H1 (cell line): Measurements from ENCODE around the gene ADGRF5. TPM values are rescaled to one million over a fixed set of nuclear protein-coding genes. Genes with fewer than 3 reads are reported as not detected.

Source experiments
- MAFK ChIP-seq: IDR thresholded peaks from 2 replicates; pipeline ENCODE4 v1.6.1; 2012; ENCODE audit warnings: low read depth, mild to moderate bottlenecking, improper control_type of control experiment, low read length
- SP4 ChIP-seq: IDR thresholded peaks from 2 replicates; pipeline ENCODE4 v1.6.1; 2012; ENCODE audit warnings: low read length, inconsistent platforms
- polyA plus RNA-seq, 7 experiments: library from polyadenylated mRNA; depleted of rRNA in 3 of 7; stranded (reverse) in 5 of 7; unstranded in 2 of 7; fragments of >200 nt in 5 of 7; fragments of 200-250 nt in 2 of 7; gene quantifications; 1 replicate in 5 of 7; 2 replicates in 1 of 7; 4 replicates in 1 of 7; pipeline versions ENCODE4 v1.2.1 to v1.2.3, GENCODE V29; 2011 to 2013; ENCODE audit warnings: missing spikeins in 2 of 7, mixed read lengths in 2 of 7
- total RNA-seq: library from RNA; stranded (reverse); fragmentation: NEBNext Ultra II Directional; extraction: Animal tissue kit (Norgen Biotek cat#: 25700); gene quantifications from 2 replicates; pipeline ENCODE4 v1.2.1, GENCODE V29; 2021
- TF ChIP-seq, protein P1 (sequence below): IDR thresholded peaks from 2 replicates; pipeline ENCODE4 v1.6.1; 2011; ENCODE audit warnings: low read depth, mild to moderate bottlenecking, low read length; ENCODE audit not compliant: insufficient read depth
- TF ChIP-seq, protein P2 (sequence below): IDR thresholded peaks from 2 replicates; pipeline ENCODE4 v1.6.1; 2012; ENCODE audit warnings: inconsistent platforms

The ADGRF5 gene
- total and polyA plus RNA-seq, 2 of the 8 experiments (the other 6 are each of a cell fraction or from before 2014, with no cell fraction given) = 0.06 TPM; not detected in 1

DNA sequence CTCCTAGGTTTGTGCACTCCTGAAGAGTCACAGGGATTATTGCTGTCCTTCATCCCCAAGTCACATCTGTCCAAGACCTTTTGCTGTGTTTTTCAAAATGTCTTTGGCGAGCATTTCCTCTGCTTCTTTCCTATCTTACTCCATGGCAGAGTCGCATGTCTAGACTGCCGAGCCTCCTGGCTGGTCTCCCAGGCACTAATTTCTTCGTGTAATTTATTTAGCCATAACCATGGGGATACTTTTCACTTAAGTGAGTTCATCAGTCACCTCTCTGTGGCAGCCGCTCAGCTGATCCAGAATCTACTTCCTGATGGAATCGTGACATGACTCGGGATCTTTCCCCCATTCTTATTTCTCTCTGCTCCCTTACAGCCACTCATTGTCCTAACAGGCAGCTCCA is 25.8 kb downstream of the ADGRF5 start (continued):
- TF ChIP-seq, protein P1, sequence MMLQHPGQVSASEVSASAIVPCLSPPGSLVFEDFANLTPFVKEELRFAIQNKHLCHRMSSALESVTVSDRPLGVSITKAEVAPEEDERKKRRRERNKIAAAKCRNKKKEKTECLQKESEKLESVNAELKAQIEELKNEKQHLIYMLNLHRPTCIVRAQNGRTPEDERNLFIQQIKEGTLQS = no peak
- no peak for TF ChIP-seq SP4
- TF ChIP-seq MAFK = no peak
- TF ChIP-seq, protein P2, sequence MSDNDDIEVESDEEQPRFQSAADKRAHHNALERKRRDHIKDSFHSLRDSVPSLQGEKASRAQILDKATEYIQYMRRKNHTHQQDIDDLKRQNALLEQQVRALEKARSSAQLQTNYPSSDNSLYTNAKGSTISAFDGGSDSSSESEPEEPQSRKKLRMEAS = no peak
